ENCODE measurements around the gene SETD6.

GRCh38 chr16:58507195-58507962 is 7.9 kb upstream of the SETD6 start:
- TF ChIP-seq, protein P1, sequence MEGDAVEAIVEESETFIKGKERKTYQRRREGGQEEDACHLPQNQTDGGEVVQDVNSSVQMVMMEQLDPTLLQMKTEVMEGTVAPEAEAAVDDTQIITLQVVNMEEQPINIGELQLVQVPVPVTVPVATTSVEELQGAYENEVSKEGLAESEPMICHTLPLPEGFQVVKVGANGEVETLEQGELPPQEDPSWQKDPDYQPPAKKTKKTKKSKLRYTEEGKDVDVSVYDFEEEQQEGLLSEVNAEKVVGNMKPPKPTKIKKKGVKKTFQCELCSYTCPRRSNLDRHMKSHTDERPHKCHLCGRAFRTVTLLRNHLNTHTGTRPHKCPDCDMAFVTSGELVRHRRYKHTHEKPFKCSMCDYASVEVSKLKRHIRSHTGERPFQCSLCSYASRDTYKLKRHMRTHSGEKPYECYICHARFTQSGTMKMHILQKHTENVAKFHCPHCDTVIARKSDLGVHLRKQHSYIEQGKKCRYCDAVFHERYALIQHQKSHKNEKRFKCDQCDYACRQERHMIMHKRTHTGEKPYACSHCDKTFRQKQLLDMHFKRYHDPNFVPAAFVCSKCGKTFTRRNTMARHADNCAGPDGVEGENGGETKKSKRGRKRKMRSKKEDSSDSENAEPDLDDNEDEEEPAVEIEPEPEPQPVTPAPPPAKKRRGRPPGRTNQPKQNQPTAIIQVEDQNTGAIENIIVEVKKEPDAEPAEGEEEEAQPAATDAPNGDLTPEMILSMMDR (conservative IDR thresholded peaks at IDR 0.05; ENCODE audit: low read depth, low read length) = no peak
- TF ChIP-seq EZH2 (IDR thresholded peaks at IDR 0.05; ENCODE audit: borderline replicate concordance, low read depth, low read length, poor library complexity, severe bottlenecking) = no peak
